ENCODE data around the gene AJM1.
A peak's percentile ranks its signal among the peaks of the same experiment; 100 is the strongest.
"Not testable (repeated sequence)": the region's sequence is repeated elsewhere in the genome, so short reads cannot be mapped to it uniquely, and the experiment has no call there.

AJM1 gene

DNA sequence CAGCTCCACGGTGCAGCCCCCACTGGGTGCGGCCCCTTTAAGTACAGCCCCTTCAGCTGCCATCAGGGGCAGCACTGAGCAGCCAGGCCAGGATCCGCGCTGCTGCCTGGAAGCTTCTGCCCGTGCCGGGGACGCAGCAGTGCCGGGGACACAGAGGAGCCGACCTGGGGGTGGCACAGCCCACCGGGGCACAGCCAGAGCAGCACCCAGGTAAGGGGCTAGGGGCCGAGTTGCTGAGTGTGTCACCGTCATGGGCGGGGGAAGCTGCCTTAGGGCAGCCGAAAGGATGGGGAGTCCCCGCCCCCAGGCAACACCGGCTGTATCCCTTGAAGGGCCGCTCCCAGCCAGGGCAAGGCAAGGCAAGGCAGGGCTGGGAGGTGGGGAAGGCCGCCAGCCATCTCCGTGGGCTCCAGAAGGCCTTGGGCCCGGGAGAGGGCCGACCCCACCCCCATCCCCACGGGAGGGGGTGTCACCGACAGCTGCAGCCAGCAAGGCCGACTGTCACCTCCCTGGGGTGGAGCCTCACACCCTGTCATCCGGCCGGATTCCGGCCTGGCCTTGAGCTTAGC is at the start of gene AJM1:
Gene AJM1 (plus strand): TSS at position 99 of the 569 bp plus-strand sequence. CDS start 1,937 bp downstream, outside the sequence.
- peak; percentile 61 to 73 for DNase-seq (ENCODE audit: low read depth in 2 of 2)

- DNase-seq (ENCODE audit: low read depth in 2 of 2) = no peak
These were observed 49.0 kb upstream of the AJM1 start for GRCh38 chr9:136793086-136793946.

DNA sequence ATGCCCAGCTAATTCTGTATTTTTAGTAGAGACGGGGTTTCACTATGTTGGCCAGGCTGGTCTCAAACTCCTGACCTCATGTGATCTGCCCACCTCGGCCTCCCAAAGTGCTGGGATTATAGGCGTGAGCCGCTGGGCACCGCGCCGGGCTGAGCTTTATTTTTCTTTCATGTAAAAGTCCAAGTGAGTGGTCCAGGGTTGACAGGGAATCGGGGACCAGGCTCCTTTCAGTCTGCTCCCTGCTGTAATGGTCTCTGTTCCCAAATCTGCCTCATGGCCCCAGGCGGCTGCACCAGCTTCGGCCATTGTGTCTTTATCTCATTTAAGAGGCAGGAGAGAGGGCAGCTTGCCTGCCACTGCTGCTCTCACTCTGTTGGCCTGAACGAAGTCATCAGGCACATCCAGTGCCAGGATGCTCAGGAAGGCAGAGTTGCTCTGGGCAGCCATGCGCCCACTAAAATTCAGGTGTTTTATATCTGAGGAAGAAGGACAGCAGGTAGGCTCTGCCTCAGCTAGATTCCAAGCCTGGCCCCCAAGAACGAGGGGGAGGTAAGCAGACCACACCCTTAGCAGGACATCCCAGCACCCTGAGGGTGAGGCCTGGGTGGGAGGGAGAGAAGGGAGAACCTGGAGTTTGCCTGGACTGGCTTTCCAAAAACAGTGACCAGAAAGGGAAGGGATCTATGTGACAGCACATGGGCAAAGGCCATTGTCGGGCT is 47.8 kb upstream of the AJM1 start:
- DNase-seq (ENCODE audit: low read depth in 2 of 2) = no peak

DNA sequence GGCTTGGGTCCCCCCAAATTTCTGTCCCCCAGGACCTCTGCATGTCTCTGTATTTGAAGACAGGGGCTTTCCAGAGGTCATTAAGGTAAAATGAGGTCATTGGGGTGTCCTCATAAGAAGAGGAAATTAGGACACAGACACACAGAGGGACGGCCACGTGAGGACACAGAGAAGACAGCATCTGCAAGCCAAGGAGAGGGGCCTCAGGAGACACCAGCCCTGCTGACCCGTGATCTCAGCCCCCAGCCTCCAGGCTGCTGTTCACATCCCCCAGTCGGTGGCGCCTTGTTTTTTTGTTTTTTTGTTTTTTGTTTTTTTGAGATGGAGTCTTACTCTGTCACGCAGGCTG is 47.3 kb upstream of the AJM1 start:
- no peak for DNase-seq (ENCODE audit: low read depth in 2 of 2)

GRCh38 chr9:136796238-136796774 is 46.0 kb upstream of the AJM1 start, which contains the start of gene CCDC183:
CCDC183 (plus strand) TSS chr9:136796338; CDS start chr9:136796398, 60 bp downstream.
- no peak for DNase-seq (ENCODE audit: low read depth in 2 of 2)

DNA sequence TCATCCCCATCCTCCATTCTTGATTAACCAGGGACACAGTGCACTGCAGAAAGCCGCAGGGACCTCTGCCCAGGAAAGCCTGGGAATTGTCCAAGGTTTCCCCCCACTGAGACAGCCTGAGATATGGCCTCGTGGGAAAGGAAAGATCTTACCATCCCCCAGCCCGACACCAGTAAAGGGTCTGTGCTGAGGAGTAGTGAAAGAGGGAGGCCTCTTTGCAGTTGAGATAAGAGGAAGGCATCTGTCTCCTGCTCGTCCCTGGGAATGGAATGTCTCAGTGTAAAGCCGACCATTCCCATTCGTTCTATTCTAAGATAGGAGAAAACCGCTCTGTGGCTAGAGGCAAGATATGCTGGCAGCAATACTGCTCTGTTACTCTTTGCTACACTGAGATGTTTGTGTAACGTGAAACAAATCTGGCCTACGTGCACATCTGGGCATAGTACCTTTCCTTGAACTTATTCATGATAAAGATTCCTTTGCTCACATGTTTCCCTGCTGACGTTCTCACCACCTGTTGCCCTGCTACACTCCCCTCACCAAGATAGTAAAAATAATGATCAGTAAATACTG is 45.4 kb upstream of the AJM1 start:
- DNase-seq (ENCODE audit: low read depth in 2 of 2) = not testable (repeated sequence)

DNA sequence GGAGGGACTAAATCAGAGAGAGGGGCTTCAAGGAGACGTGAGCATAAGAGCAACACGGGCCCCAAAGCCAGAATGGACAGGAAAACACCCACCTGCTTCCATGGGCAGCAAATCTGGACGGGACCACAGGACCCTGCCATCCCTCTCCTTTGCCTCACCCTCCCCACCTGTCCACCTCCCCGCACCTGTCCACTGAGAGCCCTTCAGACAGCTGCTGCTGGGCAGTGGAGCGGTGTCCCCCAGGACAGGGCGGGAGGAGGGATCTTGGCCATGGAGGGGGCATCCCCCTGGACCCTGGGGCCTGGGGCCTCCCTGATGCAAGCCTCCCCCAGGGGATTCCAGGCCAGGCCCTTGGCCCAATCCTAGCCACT is 43.6 kb upstream of the AJM1 start:
- no peak for DNase-seq (ENCODE audit: low read depth in 2 of 2)

DNA sequence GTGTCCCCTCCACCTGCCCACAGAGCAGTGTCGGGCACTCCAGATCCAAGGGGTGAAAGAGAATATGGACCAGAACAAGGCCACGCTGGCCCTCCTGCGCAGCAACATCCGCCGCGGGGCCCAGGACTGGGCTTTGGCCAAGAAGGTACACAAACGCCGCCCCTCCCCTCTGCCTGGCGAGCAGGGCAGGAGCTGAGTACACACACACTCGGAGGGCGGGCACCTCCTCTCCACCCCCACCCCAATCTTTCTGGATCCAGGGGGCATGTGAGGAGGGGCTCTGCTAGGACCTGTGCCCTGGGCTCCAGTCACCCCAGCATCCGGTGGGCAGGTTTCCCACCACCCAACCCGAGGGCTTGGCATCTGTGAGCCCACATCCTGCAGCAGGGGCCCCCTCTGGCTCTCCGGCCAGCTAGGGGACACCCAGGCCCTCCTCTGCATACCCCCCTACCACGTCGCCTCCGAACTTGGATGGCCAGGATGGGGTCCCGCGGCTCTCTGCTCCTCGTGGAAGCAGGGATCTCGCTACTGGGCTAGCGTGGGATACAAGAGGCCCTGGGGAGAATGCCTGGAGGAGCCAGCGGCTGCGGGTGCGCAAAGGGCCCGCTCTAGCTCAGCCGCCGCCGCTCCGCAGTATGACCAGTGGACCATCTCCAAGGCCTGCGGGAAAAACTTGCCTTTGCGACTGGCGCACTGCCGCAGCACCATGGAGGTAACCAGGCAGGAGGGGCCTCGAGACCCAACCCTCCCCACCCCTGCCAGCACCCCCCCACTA is 43.0 kb upstream of the AJM1 start:
- no peak for DNase-seq (ENCODE audit: low read depth in 2 of 2)

DNA sequence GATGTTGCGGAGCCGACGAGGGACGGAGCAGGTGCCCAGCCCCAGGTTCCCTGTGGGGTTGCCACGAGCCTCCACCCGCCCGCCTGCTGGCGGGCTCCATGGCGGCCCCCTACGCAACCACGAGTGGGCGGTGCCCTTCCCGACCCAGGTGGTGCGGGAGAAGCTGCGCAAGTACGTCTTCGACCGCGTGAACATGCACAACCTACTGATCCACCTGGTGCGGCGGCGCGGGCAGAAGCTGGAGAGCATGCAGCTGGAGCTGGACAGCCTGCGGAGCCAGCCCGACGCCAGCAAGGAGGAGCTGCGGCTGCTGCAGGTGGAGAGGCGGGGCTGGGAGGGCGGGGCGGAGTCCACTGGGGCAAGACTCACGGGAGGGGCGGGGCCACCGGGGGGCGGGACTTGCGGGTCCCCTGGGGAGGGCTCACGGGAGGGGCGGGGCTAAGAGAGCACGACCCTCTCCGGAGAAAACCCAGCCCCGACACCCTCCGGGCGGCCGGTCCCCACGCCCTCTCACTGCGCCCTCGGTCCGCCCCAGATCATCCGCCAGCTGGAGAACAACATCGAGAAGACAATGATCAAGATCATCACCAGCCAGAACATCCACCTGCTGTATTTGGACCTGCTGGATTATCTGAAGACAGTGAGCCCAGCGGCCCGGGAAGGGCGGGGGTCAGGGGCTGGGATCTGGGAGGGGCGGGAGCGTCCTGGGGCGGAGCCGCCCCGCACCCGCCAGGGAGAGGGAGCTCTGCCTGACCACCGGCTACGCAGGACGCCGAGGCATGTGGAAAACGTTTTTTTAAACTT is 42.2 kb upstream of the AJM1 start:
- DNase-seq (ENCODE audit: low read depth in 2 of 2) = peak; percentile 77 to 93

GRCh38 chr9:136802321-136802720 is 40.0 kb upstream of the AJM1 start:
- no peak for DNase-seq (ENCODE audit: low read depth in 2 of 2)

DNA sequence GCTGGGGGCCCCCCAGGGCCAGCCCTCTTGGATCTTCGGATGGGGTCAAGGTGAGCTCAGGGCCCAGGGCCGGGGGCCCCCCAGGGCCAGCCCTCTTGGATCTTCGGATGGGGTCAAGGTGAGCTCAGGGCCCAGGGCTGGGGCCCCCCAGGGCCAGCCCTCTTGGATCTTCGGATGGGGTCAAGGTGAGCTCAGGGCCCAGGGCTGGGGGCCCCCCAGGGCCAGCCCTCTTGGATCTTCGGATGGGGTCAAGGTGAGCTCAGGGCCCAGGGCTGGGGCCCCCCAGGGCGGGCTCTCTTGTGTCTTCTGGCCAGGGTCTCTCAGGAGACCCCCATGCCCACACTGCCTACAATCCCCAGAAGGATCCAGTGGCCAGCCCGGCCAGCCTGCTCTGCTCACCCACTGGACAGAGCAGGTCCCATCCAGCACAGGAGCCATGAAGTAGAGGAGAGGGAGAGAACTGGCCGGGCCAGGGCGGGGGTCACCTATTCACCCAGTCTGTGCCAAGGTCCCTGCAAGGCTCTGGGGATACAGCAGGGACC is 39.2 kb upstream of the AJM1 start:
- not testable (repeated sequence) for DNase-seq (ENCODE audit: low read depth in 2 of 2)

- no peak for DNase-seq (ENCODE audit: low read depth in 2 of 2)
These were observed 38.4 kb upstream of the AJM1 start for GRCh38 chr9:136803551-136804508.

DNA sequence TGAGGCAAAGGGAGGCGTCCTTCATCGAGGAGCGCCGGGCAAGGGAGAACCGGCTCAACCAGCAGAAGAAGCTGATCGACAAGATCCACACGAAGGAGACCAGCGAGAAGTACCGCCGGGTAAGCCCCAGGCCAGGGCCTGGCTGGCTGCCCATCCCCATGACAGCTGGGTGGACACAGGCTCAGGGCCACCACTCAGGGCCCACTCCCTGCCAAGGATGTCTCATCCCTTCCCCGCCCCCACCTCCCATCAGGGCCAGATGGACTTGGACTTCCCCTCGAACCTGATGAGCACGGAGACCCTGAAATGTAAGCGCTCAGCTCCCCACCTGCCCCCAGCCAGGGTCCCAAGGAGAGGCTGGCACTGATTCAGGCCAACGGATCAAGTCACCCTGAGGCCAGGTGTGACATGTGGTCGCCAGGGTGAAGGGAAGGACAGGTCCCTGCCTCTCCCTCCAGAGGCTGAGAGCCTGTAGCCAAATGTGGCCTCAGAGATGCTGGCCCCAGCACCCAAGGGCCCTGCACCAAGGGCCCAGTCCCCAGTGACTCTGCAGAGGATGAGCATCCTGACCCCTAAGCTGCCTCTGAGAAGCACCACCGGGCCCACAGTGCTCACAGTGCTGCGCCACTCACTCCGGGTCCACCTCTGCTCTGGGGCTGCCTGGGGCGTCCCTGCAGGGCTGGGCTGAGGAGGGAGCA is 37.6 kb upstream of the AJM1 start:
- no peak for DNase-seq (ENCODE audit: low read depth in 2 of 2)

- no peak for DNase-seq (ENCODE audit: low read depth in 2 of 2)
These were observed 37.0 kb upstream of the AJM1 start for GRCh38 chr9:136805207-136805740.

GRCh38 chr9:136806067-136806466 is 36.2 kb upstream of the AJM1 start:
- DNase-seq (ENCODE audit: low read depth in 2 of 2) = no peak

DNA sequence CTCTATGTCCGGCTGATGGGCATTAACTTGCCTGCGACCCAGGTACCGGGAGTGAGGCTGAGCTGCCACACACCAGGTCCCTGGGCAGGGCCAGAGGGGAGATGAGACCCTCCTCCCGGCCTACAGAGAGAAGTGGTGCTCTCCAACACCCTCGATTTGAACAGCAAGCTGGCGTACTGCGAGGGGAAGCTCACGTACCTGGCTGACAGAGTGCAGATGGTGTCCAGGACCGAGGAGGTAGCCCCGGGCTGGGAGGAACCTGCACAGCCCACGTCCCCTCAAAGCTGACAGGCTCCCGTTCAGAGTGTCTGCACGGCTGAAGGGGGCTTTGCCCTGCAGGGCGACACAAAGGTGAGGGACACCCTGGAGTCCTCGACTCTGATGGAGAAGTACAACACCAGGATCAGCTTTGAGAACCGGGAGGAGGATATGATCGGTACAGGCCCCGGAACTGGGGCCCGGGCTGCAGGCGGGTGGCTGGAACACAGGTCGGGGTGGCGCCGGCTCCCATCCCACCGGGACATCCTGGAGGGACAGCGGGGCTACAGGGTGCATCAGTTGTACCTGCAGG is 35.6 kb upstream of the AJM1 start:
- DNase-seq (ENCODE audit: low read depth in 2 of 2) = no peak

GRCh38 chr9:136807281-136808074 is 34.8 kb upstream of the AJM1 start, which contains the start of gene RABL6:
RABL6 (plus strand) TSS chr9:136807948; CDS start chr9:136808197, 249 bp downstream.
- DNase-seq (ENCODE audit: low read depth in 2 of 2) = peak; percentile 51 to 71
